Measurements from ENCODE around the gene SLC5A5. TPM values are rescaled to one million over a fixed set of nuclear protein-coding genes. Genes with fewer than 3 reads are reported as not detected.
"Not testable (repeated sequence)": the region's sequence is repeated elsewhere in the genome, so short reads cannot be mapped to it uniquely, and the experiment has no call there.

Gene SLC5A5
- total RNA-seq, 1 experiment from 2014 or later = 1.8 TPM

- Histone ChIP-seq H2BK5ac (ENCODE audit: insufficient read length, low read length) (no peak overlapping the region), H4K8ac (replicated peaks; ENCODE audit: insufficient read length, low read depth, low read length) (no peak overlapping the region), H3K9me3 (ENCODE audit: control insufficient read depth, low read depth, low read length) (no peaks in the 10 kb centered on the region), H3T11ph (ENCODE audit: low read length) (no peak overlapping the region), H2AFZ (ENCODE audit: low read length) (no peak overlapping the region), H4K91ac (ENCODE audit: insufficient read length, low read depth, low read length) (no peak overlapping the region), H2BK120ac (ENCODE audit: low read depth, low read length, poor library complexity, severe bottlenecking) (no peak overlapping the region), H2AK5ac (ENCODE audit: insufficient read length, low read length) (no peak overlapping the region), H3K14ac (ENCODE audit: insufficient read depth, low read length) (no peak overlapping the region), H3K79me2 (ENCODE audit: insufficient read depth, low read length) (no peaks in the 10 kb centered on the region), H4K20me1 (ENCODE audit: control insufficient read depth, insufficient read depth, insufficient read length) (no peaks in the 10 kb centered on the region), H3K4me1 (ENCODE audit: insufficient read depth, low read length) (no peaks in the 10 kb centered on the region), H3K27ac (ENCODE audit: insufficient read length, low read depth, low read length) (no peak overlapping the region), H2BK12ac (ENCODE audit: insufficient read length, low read depth, low read length) (no peak overlapping the region), H3K9ac (ENCODE audit: extremely low read depth, insufficient read length, low read length) (no peak overlapping the region), H3K56ac (ENCODE audit: insufficient read length, low read depth, low read length) (no peak overlapping the region), H2BK20ac (ENCODE audit: low read depth, low read length, poor library complexity, severe bottlenecking) (no peak overlapping the region), H3K23ac (ENCODE audit: insufficient read length, low read depth, low read length) (no peak overlapping the region), H3K4ac (ENCODE audit: low read depth, low read length) (no peak overlapping the region), H2BK15ac (ENCODE audit: low read depth, low read length) (no peak overlapping the region), H3K4me2 (ENCODE audit: insufficient read depth, insufficient read length, low read length) (no peak overlapping the region), H3K23me2 (ENCODE audit: insufficient read length, low read depth, low read length, poor library complexity, severe bottlenecking) (no peaks in the 10 kb centered on the region), H3K27me3 (ENCODE audit: insufficient read depth, low read length) (no peaks in the 10 kb centered on the region), H3K79me1 (ENCODE audit: insufficient read depth, low read depth, low read length, poor library complexity, severe bottlenecking) (no peaks in the 10 kb centered on the region), H3K18ac (ENCODE audit: insufficient read length, low read depth, low read length) (no peak overlapping the region), H4K5ac (ENCODE audit: insufficient read length, low read depth, low read length) (no peak overlapping the region)
- Mint-ChIP-seq H3K27ac (no peak overlapping the region), H3K27me3 (ENCODE audit: low read depth) (peaks cover 6% of the 10 kb centered on the region), H3K36me3 (ENCODE audit: insufficient read depth in 1 of 3, low read depth in 3 of 3) (peaks cover 3 to 10% (median 7%) of the 10 kb centered on the region in 3 experiments; a peak in 5 of 7 replicates), H3K4me3 (no peak overlapping the region), H3K4me1 (peaks cover 2 to 4% of the 10 kb centered on the region in 2 experiments; a peak in 1 of 4 replicates), H3K9me3 (peaks cover 36% of the 10 kb centered on the region in 2 experiments)
- no peak for DNase-seq
- no peak for TF ChIP-seq CTCF (conservative IDR thresholded peaks at IDR 0.05)
- WGBS (ENCODE audit: extremely low coverage, insufficient read length, low lambda C conversion rate) = no CpG with 5 or more reads among the region's 6 CpGs
Observed at GRCh38 chr19:17915940-17916593, 44.3 kb downstream of the SLC5A5 start.

- H3K79me2 ChIP-seq (ENCODE audit: insufficient read depth, low read length); H3K56ac ChIP-seq (ENCODE audit: insufficient read length, low read depth, low read length); H3K23me2 ChIP-seq (ENCODE audit: insufficient read length, low read depth, low read length, poor library complexity, severe bottlenecking); H3K9ac ChIP-seq (ENCODE audit: extremely low read depth, insufficient read length, low read length); H2BK15ac ChIP-seq (ENCODE audit: low read depth, low read length); H2AK5ac ChIP-seq (ENCODE audit: insufficient read length, low read length); H3K79me1 ChIP-seq (ENCODE audit: insufficient read depth, low read depth, low read length, poor library complexity, severe bottlenecking); H3K27ac ChIP-seq (ENCODE audit: insufficient read length, low read depth, low read length); H3K4me2 ChIP-seq (ENCODE audit: insufficient read depth, insufficient read length, low read length); H4K91ac ChIP-seq (ENCODE audit: insufficient read length, low read depth, low read length); H2BK5ac ChIP-seq (ENCODE audit: insufficient read length, low read length); H3K9me3 ChIP-seq (ENCODE audit: control insufficient read depth, low read depth, low read length); H4K5ac ChIP-seq (ENCODE audit: insufficient read length, low read depth, low read length); H3K27me3 Mint-ChIP-seq (ENCODE audit: low read depth); H3K23ac ChIP-seq (ENCODE audit: insufficient read length, low read depth, low read length); H3K4me1 Mint-ChIP-seq; H3T11ph ChIP-seq (ENCODE audit: low read length); H3K4me3 Mint-ChIP-seq; H3K18ac ChIP-seq (ENCODE audit: insufficient read length, low read depth, low read length); DNase-seq; H2BK20ac ChIP-seq (ENCODE audit: low read depth, low read length, poor library complexity, severe bottlenecking); H3K27ac Mint-ChIP-seq; H3K27me3 ChIP-seq (ENCODE audit: insufficient read depth, low read length); H3K4ac ChIP-seq (ENCODE audit: low read depth, low read length); H2BK12ac ChIP-seq (ENCODE audit: insufficient read length, low read depth, low read length); H3K14ac ChIP-seq (ENCODE audit: insufficient read depth, low read length); H4K20me1 ChIP-seq (ENCODE audit: control insufficient read depth, insufficient read depth, insufficient read length); H3K4me1 ChIP-seq (ENCODE audit: insufficient read depth, low read length); H4K8ac ChIP-seq (replicated peaks; ENCODE audit: insufficient read length, low read depth, low read length); H2BK120ac ChIP-seq (ENCODE audit: low read depth, low read length, poor library complexity, severe bottlenecking); H2AFZ ChIP-seq (ENCODE audit: low read length): not testable (repeated sequence)
- peaks cover 3 to 10% (median 7%) of the 10 kb centered on the region in 3 experiments; a peak in 5 of 7 replicates for H3K36me3 Mint-ChIP-seq (ENCODE audit: insufficient read depth in 1 of 3, low read depth in 3 of 3)
- WGBS (ENCODE audit: extremely low coverage, insufficient read length, low lambda C conversion rate) = no CpG with 5 or more reads among the region's 30 CpGs
- H3K9me3 Mint-ChIP-seq = peaks cover 34 to 36% of the 10 kb centered on the region in 2 experiments
Observed at GRCh38 chr19:17918151-17918550, 46.4 kb downstream of the SLC5A5 start.

All from H9 (cell line).